ENCODE data around the gene CALM1. TPM values are rescaled to one million over a fixed set of nuclear protein-coding genes. Genes with fewer than 3 reads are reported as not detected.

The CALM1 gene
- total RNA-seq, 1 donor from 2014 or later = 314 TPM

GRCh38 chr14:90379106-90379505, 17.7 kb upstream of the CALM1 start:
- CTCF ChIA-PET = no interaction called here
- H3K9me3 Mint-ChIP-seq = no peaks in the 10 kb centered on the region
- no peak for ATAC-seq (ENCODE audit: low read depth)

GRCh38 chr14:90381011-90381786, 15.6 kb upstream of the CALM1 start:
- ChIA-PET CTCF (interaction anchor here (1.3 to 1.5 kb wide), 2 partner anchors 16 to 18 kb away, joined by 4 to 9 read pairs; partner anchors contain the start of gene CALM1), POLR2A (interaction anchor here (0.7 to 6.8 kb wide), 6 partner anchors 11 to 1740 kb away, joined by 3 to 492 read pairs (median 26); partner anchors contain the start of genes CALM1, EFCAB11, NRDE2 and TDP1)
- no peaks in the 10 kb centered on the region for H3K9me3 Mint-ChIP-seq
- ATAC-seq (ENCODE audit: low read depth) (no peak), DNase-seq (no peak)
- no peak overlapping the region for H3K27ac Mint-ChIP-seq
- TF ChIP-seq CTCF (IDR thresholded peaks at IDR 0.05) = no peak
- H3K4me1 Mint-ChIP-seq = no peaks in the 10 kb centered on the region
- intact Hi-C loops (cut with micrococcal nuclease) = loop anchor here (5.0 kb wide), 3 partner anchors 316 to 1741 kb away; partner anchors contain the start of genes CCDC88C, CPSF2 and NDUFB1
- H3K4me3 Mint-ChIP-seq = no peak overlapping the region
- H3K27me3 Mint-ChIP-seq = no peaks in the 10 kb centered on the region
- no peaks in the 10 kb centered on the region for H3K36me3 Mint-ChIP-seq (ENCODE audit: low read depth)

More at GRCh38 chr14:90379106-90379505, 17.7 kb upstream of the CALM1 start:
- H3K27me3 Mint-ChIP-seq = peaks cover 1% of the 10 kb centered on the region
- H3K36me3 Mint-ChIP-seq (ENCODE audit: low read depth) = no peaks in the 10 kb centered on the region
- no peak overlapping the region for H3K27ac Mint-ChIP-seq
- no peak overlapping the region for H3K4me3 Mint-ChIP-seq
- TF ChIP-seq CTCF (IDR thresholded peaks at IDR 0.05) = no peak
- intact Hi-C loops (cut with micrococcal nuclease) = no loop called here
- DNase-seq = no peak
- POLR2A ChIA-PET = interaction anchor here (2.2 kb wide), 1 partner anchor 18 kb away, joined by 11 read pairs; the partner anchor contains the start of gene CALM1
- no peaks in the 10 kb centered on the region for H3K4me1 Mint-ChIP-seq

- intact Hi-C loops (cut with micrococcal nuclease) = loop anchor here (2.0 to 5.0 kb wide), 5 partner anchors 315 to 1740 kb away; partner anchors contain the start of genes CCDC88C, CPSF2 and NDUFB1
- no peaks in the 10 kb centered on the region for H3K4me1 Mint-ChIP-seq
- H3K36me3 Mint-ChIP-seq (ENCODE audit: low read depth) = no peaks in the 10 kb centered on the region
- no peaks in the 10 kb centered on the region for H3K9me3 Mint-ChIP-seq
- no peak overlapping the region for H3K4me3 Mint-ChIP-seq
- no peak overlapping the region for H3K27ac Mint-ChIP-seq
- DNase-seq (no peak), ATAC-seq (ENCODE audit: low read depth) (no peak)
- H3K27me3 Mint-ChIP-seq = no peaks in the 10 kb centered on the region
- POLR2A ChIA-PET = interaction anchor here (0.5 to 6.8 kb wide), 12 partner anchors 11 to 1739 kb away, joined by 3 to 492 read pairs (median 12); partner anchors contain the start of genes CALM1, EFCAB11, NRDE2 and PSMC1
- no peak for TF ChIP-seq CTCF (IDR thresholded peaks at IDR 0.05)
- CTCF ChIA-PET = interaction anchor here (1.3 to 2.2 kb wide), 4 partner anchors 15 to 51 kb away, joined by 3 to 9 read pairs (median 4); partner anchors contain the start of gene CALM1
These were observed 14.8 kb upstream of the CALM1 start for GRCh38 chr14:90381999-90382451.

GRCh38 chr14:90382491-90383125, 14.2 kb upstream of the CALM1 start:
- TF ChIP-seq CTCF (IDR thresholded peaks at IDR 0.05) = no peak
- POLR2A ChIA-PET = interaction anchor here (0.5 to 6.8 kb wide), 15 partner anchors 7 to 1658 kb away, joined by 3 to 492 read pairs (median 8); partner anchors contain the start of genes CALM1, EFCAB11, NRDE2 and PSMC1
- Mint-ChIP-seq H3K36me3 (ENCODE audit: low read depth) (no peaks in the 10 kb centered on the region), H3K4me1 (no peaks in the 10 kb centered on the region), H3K27me3 (no peaks in the 10 kb centered on the region), H3K27ac (no peak overlapping the region), H3K9me3 (no peaks in the 10 kb centered on the region), H3K4me3 (no peak overlapping the region)
- CTCF ChIA-PET = interaction anchor here (0.6 to 2.2 kb wide), 5 partner anchors 13 to 51 kb away, joined by 3 to 9 read pairs (median 4); partner anchors contain the start of gene CALM1
- DNase-seq (no peak), ATAC-seq (ENCODE audit: low read depth) (peak; percentile 10)
- intact Hi-C loops (cut with micrococcal nuclease) = loop anchor here (1.0 to 5.0 kb wide), 12 partner anchors 15 to 1740 kb away; partner anchors contain the start of genes CALM1, CCDC88C, CPSF2 and EFCAB11

All from activated B cell treated with CpG ODN at 0.5 μM for 24 hours (primary cell).